A549 (cell line): ENCODE results near the gene TMED8. TPM values are rescaled to one million over a fixed set of nuclear protein-coding genes. Genes with fewer than 3 reads are reported as not detected.

Experiments
- ATAC-seq, 2 experiments: fragments of 200-7000 bp in 1 of 2; fragments of >200 bp in 1 of 2; cut with Nextera tagmentation in 1 of 2; cut with Tn5 transposase in 1 of 2; 3 replicates each; pipeline versions ENCODE4 v1.8.0 to v1.9.1; 2018 to 2020; ENCODE audit warnings: mild to moderate bottlenecking in 1 of 2, moderate library complexity in 1 of 2
- CTCF ChIA-PET: fragments of 300-600 bp; sonication (Branson Sonifier 250); formaldehyde crosslinking; extraction: SDS; loops from one replicate; lab custom pipeline; 2021; ENCODE audit warnings: antibody characterized with exemption, inconsistent platforms; lab: Yijun Ruan, JAX
- POLR2A ChIA-PET: fragments of 350-600 bp; formaldehyde crosslinking; extraction: SDS; loops from one replicate; lab custom pipeline; 2021; ENCODE audit warnings: antibody characterized with exemption, inconsistent platforms; lab: Yijun Ruan, JAX
- DNase-seq, 2 experiments: peaks; one replicate each; pipeline versions ENCODE4 v3.0.0 to v3.0.0-alpha.2; 2011 to 2016; ENCODE audit warnings: low read depth in 1 of 2, low spot score in 1 of 2
- FAIRE-seq: peaks from 2 replicates; lab custom pipeline; 2011; peaks lifted over from hg19 to GRCh38; lab: Jason Lieb, UNC
- H3K27ac ChIP-seq, 2 experiments: fragments of >200 bp; sonication (Bioruptor Twin); formaldehyde crosslinking; 3 replicates each; pipeline ENCODE4 v1.5.1; 2016 to 2017
- H3K4me1 ChIP-seq: fragments of >200 bp; sonication (Bioruptor Twin); formaldehyde crosslinking; 3 replicates; pipeline ENCODE4 v1.6.1; 2016
- H3K4me2 ChIP-seq: fragments of >200 bp; sonication (Bioruptor Twin); formaldehyde crosslinking; 3 replicates; pipeline ENCODE4 v1.6.1; 2016
- H3K4me3 ChIP-seq: fragments of >200 bp; sonication (Bioruptor Twin); formaldehyde crosslinking; 3 replicates; pipeline ENCODE4 v1.5.1; 2016
- H3K9me3 ChIP-seq: fragments of >200 bp; sonication (Bioruptor Twin); formaldehyde crosslinking; 3 replicates; pipeline ENCODE4 v1.6.1; 2016
- ATOH8 ChIP-seq: fragments of 250-450 bp; sonication (Bioruptor Pico); IDR thresholded peaks from 2 replicates; pipeline ENCODE4 v1.5.0; 2020; ENCODE audit warnings: low read depth, mild to moderate bottlenecking, moderate library complexity
- CBX2 ChIP-seq: fragments of 200-600 bp; sonication (generic); IDR thresholded peaks from 2 replicates; pipeline ENCODE4 v1.6.1; 2016; ENCODE audit warnings: low read depth, mild to moderate bottlenecking, borderline replicate concordance
- CBX8 ChIP-seq: fragments of 200-600 bp; sonication (generic); IDR thresholded peaks from 2 replicates; pipeline ENCODE4 v1.6.1; 2016
- CEBPB ChIP-seq, 2 experiments: fragments of >200 bp in 1 of 2; sonication (Bioruptor Twin) in 1 of 2; formaldehyde crosslinking in 1 of 2; IDR thresholded peaks; 2 replicates each; pipeline ENCODE4 v1.6.1; 2012 to 2016
- CTCF ChIP-seq: fragments of >200 bp; sonication (Bioruptor Twin); formaldehyde crosslinking; IDR thresholded peaks from 3 replicates; pipeline ENCODE4 v1.5.1; 2016
- EHF ChIP-seq: fragments of 250-450 bp; sonication (Bioruptor Pico); IDR thresholded peaks from 2 replicates; pipeline ENCODE4 v1.5.0; 2020; ENCODE audit warnings: mild to moderate bottlenecking
- EHMT2 ChIP-seq: fragments of 200-600 bp; sonication (generic); IDR thresholded peaks from 2 replicates; pipeline ENCODE4 v1.6.1; 2016; ENCODE audit warnings: antibody characterized with exemption, low read depth, mild to moderate bottlenecking, moderate library complexity
- EP300 ChIP-seq, 2 experiments: fragments of >200 bp; sonication (Bioruptor Twin); formaldehyde crosslinking; IDR thresholded peaks; 2 replicates in 1 of 2; 3 replicates in 1 of 2; pipeline ENCODE4 v1.6.1; 2016 to 2017
- ESRRA ChIP-seq: fragments of 150-350 bp; IDR thresholded peaks from 2 replicates; pipeline ENCODE4 v1.6.1; 2014; ENCODE audit warnings: mild to moderate bottlenecking, low read length, borderline replicate concordance
- HDAC2 ChIP-seq: fragments of 200-600 bp; sonication (generic); IDR thresholded peaks from 2 replicates; pipeline ENCODE4 v1.6.1; 2016
- HMGXB4 ChIP-seq: fragments of 250-450 bp; sonication (Bioruptor Pico); IDR thresholded peaks from 2 replicates; pipeline ENCODE4 v1.5.0; 2021; ENCODE audit warnings: mild to moderate bottlenecking, moderate library complexity, borderline replicate concordance
- HOXA7 ChIP-seq: fragments of 250-450 bp; sonication (Bioruptor Pico); IDR thresholded peaks from 2 replicates; pipeline ENCODE4 v1.5.0; 2020; ENCODE audit warnings: mild to moderate bottlenecking, moderate library complexity
- HOXB5 ChIP-seq: fragments of 250-450 bp; sonication (Bioruptor Pico); IDR thresholded peaks from 2 replicates; pipeline ENCODE4 v1.5.0; 2020; ENCODE audit warnings: mild to moderate bottlenecking, moderate library complexity
- KDM5A ChIP-seq: fragments of 200-600 bp; sonication (generic); IDR thresholded peaks from 2 replicates; pipeline ENCODE4 v1.6.1; 2016; ENCODE audit warnings: antibody characterized with exemption, mild to moderate bottlenecking
- MAFK ChIP-seq: fragments of 450-650 bp; IDR thresholded peaks from 2 replicates; pipeline ENCODE4 v1.6.1; 2014; ENCODE audit not compliant: partially characterized antibody
- NPAS2 ChIP-seq: fragments of 250-450 bp; sonication (Bioruptor Pico); IDR thresholded peaks from 2 replicates; pipeline ENCODE4 v1.8.0; 2022; ENCODE audit warnings: mild to moderate bottlenecking, moderate library complexity, borderline replicate concordance
- NR3C1 ChIP-seq: fragments of >200 bp; sonication (Bioruptor Twin); formaldehyde crosslinking; IDR thresholded peaks from 3 replicates; pipeline ENCODE4 v1.6.1; 2017
- PBX3 ChIP-seq: IDR thresholded peaks from 2 replicates; pipeline ENCODE4 v1.6.1; 2012
- POLR2A ChIP-seq: IDR thresholded peaks from 2 replicates; pipeline ENCODE4 v1.6.1; 2012; ENCODE audit warnings: mild to moderate bottlenecking, low read length
- POLR2AphosphoS2 ChIP-seq: conservative IDR thresholded peaks from 2 replicates; pipeline ENCODE4 v1.6.1; 2012; ENCODE audit warnings: low read length, improper control_type of control experiment, inconsistent platforms
- RARB ChIP-seq: fragments of 250-450 bp; sonication (Bioruptor Pico); IDR thresholded peaks from 2 replicates; pipeline ENCODE4 v1.8.0; 2021; ENCODE audit warnings: mild to moderate bottlenecking, moderate library complexity
- RFX5 ChIP-seq: fragments of 450-650 bp; IDR thresholded peaks from 2 replicates; pipeline ENCODE4 v1.7.1; 2014; ENCODE audit warnings: antibody characterized with exemption, mild to moderate bottlenecking, moderate library complexity
- RNF2 ChIP-seq: fragments of 200-600 bp; sonication (generic); IDR thresholded peaks from 2 replicates; pipeline ENCODE4 v1.6.1; 2016; ENCODE audit warnings: low read depth, mild to moderate bottlenecking, antibody characterized with exemption, moderate library complexity, borderline replicate concordance
- SMC3 ChIP-seq: fragments of >200 bp; sonication (Bioruptor Twin); formaldehyde crosslinking; IDR thresholded peaks from 3 replicates; pipeline ENCODE4 v1.6.1; 2018; ENCODE audit warnings: inconsistent platforms
- TP53 ChIP-seq: fragments of 250-450 bp; sonication (Bioruptor Pico); IDR thresholded peaks from 2 replicates; pipeline ENCODE4 v1.5.0; 2021; ENCODE audit warnings: mild to moderate bottlenecking, moderate library complexity
- ZC3H11A ChIP-seq: fragments of 450-650 bp; IDR thresholded peaks from 2 replicates; pipeline ENCODE4 v1.6.1; 2014; ENCODE audit warnings: antibody characterized with exemption, mild to moderate bottlenecking
- ZNF302 ChIP-seq: fragments of 250-450 bp; sonication (Bioruptor Pico); IDR thresholded peaks from 2 replicates; pipeline ENCODE4 v1.9.0; 2021; ENCODE audit warnings: inconsistent platforms, mild to moderate bottlenecking, moderate library complexity
- WGBS: methylation state at CpG from one replicate; pipeline ENCODE4 v1.1.6; 2017; ENCODE audit errors: missing lambda C conversion rate; 5-methylcytosine and 5-hydroxymethylcytosine counted together
- polyA plus RNA-seq, 4 experiments: library from polyadenylated mRNA; depleted of rRNA in 3 of 4; stranded (reverse); fragments of >200 nt; fragmentation: RNase III in 1 of 4; extraction: RNeasy Plus Mini Kit Qiagen cat#74134 plus additional on column Dnase treatment in 1 of 4; gene quantifications; 2 replicates in 3 of 4; 3 replicates in 1 of 4; pipeline ENCODE4 v1.2.3, GENCODE V29; 2011 to 2017
- TF ChIP-seq, protein P1 (sequence below): IDR thresholded peaks from 2 replicates; pipeline ENCODE4 v1.6.1; 2012

The TMED8 gene
- polyA plus RNA-seq, 2 of the 4 experiments (the other 2 are of a cell fraction), result 8.8 to 13.9 TPM

DNA sequence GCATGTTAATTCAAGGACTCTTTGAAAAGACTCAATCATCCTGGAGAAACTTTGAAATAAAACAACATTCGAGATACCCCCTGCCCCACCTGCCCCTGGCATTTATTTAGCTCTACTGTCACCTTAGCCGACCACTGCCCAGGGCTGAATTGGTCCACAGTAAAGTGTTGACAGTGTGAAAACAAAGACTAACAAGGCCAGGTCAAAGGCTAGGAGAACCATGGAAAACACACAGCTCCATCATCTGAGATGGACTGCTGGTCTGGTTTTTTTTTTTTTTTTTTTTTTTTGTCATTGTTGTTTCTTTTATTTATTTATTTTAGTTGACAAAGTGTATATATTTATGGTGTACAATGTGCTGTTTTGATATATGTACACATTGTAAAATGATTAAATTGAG lies 30.4 kb downstream of the TMED8 start:
- TF ChIP-seq, protein P1, sequence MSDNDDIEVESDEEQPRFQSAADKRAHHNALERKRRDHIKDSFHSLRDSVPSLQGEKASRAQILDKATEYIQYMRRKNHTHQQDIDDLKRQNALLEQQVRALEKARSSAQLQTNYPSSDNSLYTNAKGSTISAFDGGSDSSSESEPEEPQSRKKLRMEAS, result no peak
- TF ChIP-seq EHF (CRISPR knock-in tag) (no peak), RARB (CRISPR knock-in tag) (no peak), SMC3 (no peak), ZNF302 (CRISPR knock-in tag) (no peak), MAFK (no peak), NR3C1 (no peak), NPAS2 (CRISPR knock-in tag) (no peak), HMGXB4 (CRISPR knock-in tag) (no peak), CEBPB (IDR thresholded peaks at IDR 0.05) (no peak), CBX2 (no peak), RFX5 (no peak), KDM5A (no peak)
- WGBS, result 90% methylated on average over 2 of the region's 2 CpGs
- Histone ChIP-seq H3K4me2 (no peak overlapping the region), H3K4me3 (no peak overlapping the region), H3K27ac (no peak overlapping the region), H3K4me1 (no peaks in the 10 kb centered on the region), H3K9me3 (no peaks in the 10 kb centered on the region)
- ATAC-seq, result no peak
- ChIA-PET CTCF (interaction anchor here (0.6 to 1.2 kb wide), 3 partner anchors 16 to 18 kb away, joined by 3 read pairs; no protein-coding TSS in a partner anchor), POLR2A (no interaction called here)
- no peak for FAIRE-seq
- no peak for DNase-seq

GRCh38 chr14:77344377-77344996 lies 32.4 kb downstream of the TMED8 start:
- CTCF ChIA-PET, result interaction anchor here (1.1 to 1.6 kb wide), 2 partner anchors 22 to 43 kb away, joined by 3 to 4 read pairs; no protein-coding TSS in a partner anchor
- POLR2A ChIA-PET, result no interaction called here
- H3K4me1 ChIP-seq, result peaks cover 6% of the 10 kb centered on the region; the same call in 1 of the 3 replicates
- no peak overlapping the region for H3K4me3 ChIP-seq
- WGBS, result 91% methylated on average over 3 of the region's 3 CpGs
- H3K27ac ChIP-seq, result no peak overlapping the region
- FAIRE-seq, result no peak
- ATAC-seq, result no peak
- H3K9me3 ChIP-seq, result no peaks in the 10 kb centered on the region
- H3K4me2 ChIP-seq, result no peak overlapping the region
- TF ChIP-seq ESRRA (no peak), ATOH8 (no peak), CBX8 (no peak), PBX3 (no peak), HOXB5 (CRISPR knock-in tag) (no peak), EP300 (IDR thresholded peaks at IDR 0.05) (no peak), EHF (CRISPR knock-in tag) (no peak), POLR2A (no peak), HDAC2 (no peak), ZC3H11A (no peak), CTCF (no peak), EHMT2 (no peak), RNF2 (no peak), TP53 (no peak), SMC3 (no peak), RARB (CRISPR knock-in tag) (no peak), POLR2AphosphoS2 (no peak), CEBPB (IDR thresholded peaks at IDR 0.05) (no peak), HOXA7 (CRISPR knock-in tag) (no peak)
- no peak for DNase-seq
